ENCODE measurements around the gene CNR1.

- no peak for TF ChIP-seq CTCF (IDR thresholded peaks at IDR 0.05; ENCODE audit: insufficient read depth, low read depth, low read length)
- no peak for TF ChIP-seq EZH2 (IDR thresholded peaks at IDR 0.05; ENCODE audit: insufficient read depth, low read length)
These were observed 22.6 kb downstream of the CNR1 start for GRCh38 chr6:88143421-88144157.
